H1 (cell line): ENCODE data around the gene ACTBL2. TPM values are rescaled to one million over a fixed set of nuclear protein-coding genes. Genes with fewer than 3 reads are reported as not detected.

Experiments
- BRCA1 ChIP-seq: IDR thresholded peaks from 2 replicates; pipeline ENCODE4 v1.6.1; 2012; ENCODE audit warnings: low read depth, low read length, improper control_type of control experiment
- CHD2 ChIP-seq: IDR thresholded peaks from 2 replicates; pipeline ENCODE4 v1.6.1; 2012; ENCODE audit warnings: low read length, improper control_type of control experiment
- CHD7 ChIP-seq: fragments of 300-600 bp; sonication (generic); IDR thresholded peaks from 2 replicates; pipeline ENCODE4 v1.7.1; 2012; ENCODE audit warnings: low read length, moderate library complexity, mild to moderate bottlenecking, inconsistent platforms; ENCODE audit not compliant: insufficient replicate concordance
- CTBP2 ChIP-seq: IDR thresholded peaks from 2 replicates; pipeline ENCODE4 v1.7.0; 2011; ENCODE audit warnings: borderline replicate concordance, mild to moderate bottlenecking, moderate library complexity, mixed read lengths, low read length; ENCODE audit not compliant: insufficient read depth, insufficient read length
- EZH2 ChIP-seq: fragments of 200-600 bp; sonication (generic); IDR thresholded peaks from 2 replicates; pipeline ENCODE4 v1.7.1; 2012; ENCODE audit warnings: low read depth, mild to moderate bottlenecking, moderate library complexity, low read length, inconsistent platforms; ENCODE audit not compliant: severe bottlenecking
- HDAC2 ChIP-seq, 2 experiments: fragments of 300-600 bp in 1 of 2; sonication (generic) in 1 of 2; IDR thresholded peaks; 2 replicates each; pipeline ENCODE4 v1.6.1; 2011 to 2012; ENCODE audit warnings: low read depth in 2 of 2, low read length in 2 of 2, mild to moderate bottlenecking in 2 of 2, moderate library complexity in 2 of 2, borderline replicate concordance in 1 of 2, inconsistent platforms in 1 of 2
- HDAC6 ChIP-seq: IDR thresholded peaks from one replicate; pipeline ENCODE4 v1.7.1; 2012; ENCODE audit warnings: low read depth, mild to moderate bottlenecking, inconsistent platforms, low read length, moderate library complexity
- NRF1 ChIP-seq: IDR thresholded peaks from 2 replicates; pipeline ENCODE4 v1.6.1; 2011; ENCODE audit warnings: mild to moderate bottlenecking, low read depth, low read length, improper control_type of control experiment
- RXRA ChIP-seq: IDR thresholded peaks from 2 replicates; pipeline ENCODE4 v1.6.1; 2011; ENCODE audit warnings: low read depth, mild to moderate bottlenecking, low read length, moderate library complexity; ENCODE audit not compliant: insufficient read depth
- polyA plus RNA-seq, 7 experiments: library from polyadenylated mRNA; depleted of rRNA in 3 of 7; stranded (reverse) in 5 of 7; unstranded in 2 of 7; fragments of >200 nt in 5 of 7; fragments of 200-250 nt in 2 of 7; gene quantifications; 1 replicate in 5 of 7; 2 replicates in 1 of 7; 4 replicates in 1 of 7; pipeline versions ENCODE4 v1.2.1 to v1.2.3, GENCODE V29; 2011 to 2013; ENCODE audit warnings: missing spikeins in 2 of 7, mixed read lengths in 2 of 7
- total RNA-seq: library from RNA; stranded (reverse); fragmentation: NEBNext Ultra II Directional; extraction: Animal tissue kit (Norgen Biotek cat#: 25700); gene quantifications from 2 replicates; pipeline ENCODE4 v1.2.1, GENCODE V29; 2021

Gene ACTBL2
- total and polyA plus RNA-seq, 2 of the 8 experiments (the other 6 are each of a cell fraction or from before 2014, with no cell fraction given): not detected

GRCh38 chr5:57450991-57451876 is 31.4 kb downstream of the ACTBL2 start (continued):
- TF ChIP-seq CHD7 (no peak), EZH2 (no peak), HDAC2 (IDR thresholded peaks at IDR 0.05; ENCODE audit: borderline replicate concordance in 1 of 2, low read depth in 2 of 2, low read length in 2 of 2) (no peak), BRCA1 (no peak), RXRA (no peak), NRF1 (no peak), CHD2 (no peak), CTBP2 (no peak), HDAC6 (no peak)
